Measurements from ENCODE around the gene MSL2. TPM values are rescaled to one million over a fixed set of nuclear protein-coding genes. Genes with fewer than 3 reads are reported as not detected.

Gene MSL2
- total and polyA plus RNA-seq, 2 of the 8 experiments (the other 6 are each of a cell fraction or from before 2014, with no cell fraction given): 9.1 to 41.8 TPM

- POLR2A ChIA-PET (ENCODE audit: partially characterized antibody): interaction anchor here (0.6 to 2.3 kb wide), 4 partner anchors 22 to 36 kb away, joined by 3 to 10 read pairs (median 4); partner anchors contain the start of gene MSL2
- Histone ChIP-seq H3K79me2 (ENCODE audit: control insufficient read depth in 1 of 2, insufficient read depth in 2 of 2, low read length in 2 of 2) (no peaks in the 10 kb centered on the region), H2AFZ (ENCODE audit: low read length) (no peak overlapping the region), H3K18ac (ENCODE audit: extremely low read depth, low read length) (no peak overlapping the region), H3K79me1 (ENCODE audit: low read depth, low read length) (no peaks in the 10 kb centered on the region), H3K9me3 (ENCODE audit: insufficient read depth in 2 of 2, low read depth in 1 of 2, low read length in 1 of 2) (no peaks in the 10 kb centered on the region; a peak in 1 of 4 replicates), H4K5ac (ENCODE audit: insufficient read length, low read depth, low read length) (no peak overlapping the region), H2AK5ac (ENCODE audit: low read depth, low read length) (no peak overlapping the region), H3K23ac (ENCODE audit: insufficient read length) (no peak overlapping the region), H4K8ac (ENCODE audit: extremely low read depth, insufficient read depth, low read length) (no peak overlapping the region), H3K9ac (replicated peaks in 1 of 4; ENCODE audit: extremely low read depth in 1 of 4, low read depth in 3 of 4, low read length in 3 of 4) (no peak overlapping the region), H4K91ac (replicated peaks; ENCODE audit: insufficient read length, low read length) (no peak overlapping the region), H2BK120ac (replicated peaks; ENCODE audit: low read depth, low read length) (no peak overlapping the region), H2BK12ac (ENCODE audit: low read depth, low read length) (no peak overlapping the region), H4K20me1 (replicated peaks in 1 of 2; ENCODE audit: control insufficient read depth in 1 of 2, insufficient read depth in 2 of 2, low read length in 2 of 2) (no peaks in the 10 kb centered on the region), H3K56ac (replicated peaks; ENCODE audit: insufficient read length, low read depth, low read length) (no peak overlapping the region), H3K14ac (ENCODE audit: insufficient read length) (no peak overlapping the region), H2BK15ac (ENCODE audit: low read length) (no peak overlapping the region), H2BK20ac (ENCODE audit: low read length) (no peak overlapping the region), H3K4ac (replicated peaks; ENCODE audit: insufficient read length, low read depth, low read length) (no peak overlapping the region), H3K36me3 (ENCODE audit: control insufficient read depth in 2 of 4, insufficient read depth in 4 of 4, low read length in 3 of 4) (no peaks in the 10 kb centered on the region), H3K4me1 (replicated peaks in 1 of 4; ENCODE audit: control insufficient read depth in 3 of 4, insufficient read depth in 4 of 4, low read length in 3 of 4) (peaks cover 0 to 6% (median 3%) of the 10 kb centered on the region in 4 experiments; a peak in 3 of 7 replicates), H3K4me3 (ENCODE audit: extremely low read depth in 1 of 4, insufficient read depth in 2 of 4, low read depth in 3 of 4, low read length in 4 of 4) (no peak overlapping the region), H2BK5ac (ENCODE audit: low read depth, low read length) (no peak overlapping the region), H3K23me2 (ENCODE audit: low read depth, low read length) (no peaks in the 10 kb centered on the region; the same call in 1 of the 2 replicates), H3K27ac (ENCODE audit: low read depth, low read length) (no peak overlapping the region), H3K27me3 (replicated peaks in 1 of 4; ENCODE audit: control insufficient read depth in 3 of 4, extremely low read depth in 1 of 4, insufficient read depth in 3 of 4, low read length in 3 of 4) (peaks cover 0 to 6% (median 2%) of the 10 kb centered on the region in 4 experiments; a peak in 4 of 7 replicates), H3K4me2 (ENCODE audit: insufficient read depth in 1 of 2, low read depth in 2 of 2, low read length in 2 of 2) (no peak overlapping the region)
- CTCF ChIA-PET (ENCODE audit: partially characterized antibody): interaction anchor here (0.6 to 0.7 kb wide), 4 partner anchors 77 to 1711 kb away, joined by 3 to 4 read pairs (median 4); no protein-coding TSS in a partner anchor
- FAIRE-seq (no peak), DNase-seq (ENCODE audit: low read depth in 1 of 2, low spot score in 2 of 2) (no peak)
- WGBS, 2 experiments (ENCODE audit: extremely low coverage in 1 of 2, insufficient coverage in 1 of 2, insufficient read length in 1 of 2, insufficient replicate concordance in 2 of 2, low coverage in 1 of 2, low lambda C conversion rate in 2 of 2, missing lambda C conversion rate in 1 of 2): 88% methylated on average over 2 of the region's 2 CpGs; no CpG with 5 or more reads in 1 of the 2 experiments
- TF ChIP-seq SP4 (IDR thresholded peaks at IDR 0.05; ENCODE audit: low read length): no peak
- TF ChIP-seq RFX5 (IDR thresholded peaks at IDR 0.05; ENCODE audit: borderline replicate concordance, low read depth, low read length): no peak
- no peak for TF ChIP-seq SP2 (IDR thresholded peaks at IDR 0.05; ENCODE audit: low read length)
- no peak for TF ChIP-seq ATF3 (IDR thresholded peaks at IDR 0.05; ENCODE audit: insufficient read depth, low read depth, low read length)
- TF ChIP-seq MAFK (IDR thresholded peaks at IDR 0.05; ENCODE audit: low read depth, low read length): no peak
- no peak for TF ChIP-seq KDM1A (IDR thresholded peaks at IDR 0.05; ENCODE audit: borderline replicate concordance, low read length)
- no peak for TF ChIP-seq CHD2 (IDR thresholded peaks at IDR 0.05; ENCODE audit: low read length)
- no peak for TF ChIP-seq ZNF274 (IDR thresholded peaks at IDR 0.05; ENCODE audit: borderline replicate concordance, extremely low read depth, low read length)
- no peak for TF ChIP-seq GABPA (IDR thresholded peaks at IDR 0.05; ENCODE audit: borderline replicate concordance, insufficient read depth, low read length)
- no peak for TF ChIP-seq CBX8 (IDR thresholded peaks at IDR 0.05; ENCODE audit: borderline replicate concordance, low read depth, low read length)
- no peak for TF ChIP-seq BRCA1 (IDR thresholded peaks at IDR 0.05; ENCODE audit: low read depth, low read length)
- TF ChIP-seq FOSL1 (IDR thresholded peaks at IDR 0.05; ENCODE audit: insufficient read depth, low read depth, low read length): no peak
- TF ChIP-seq CTBP2 (IDR thresholded peaks at IDR 0.05; ENCODE audit: borderline replicate concordance, insufficient read depth, insufficient read length, low read length): no peak
- TF ChIP-seq POLR2A (IDR thresholded peaks at IDR 0.05; ENCODE audit: control extremely low read depth in 1 of 2, low read depth in 2 of 2, low read length in 2 of 2): no peak
- TF ChIP-seq POLR2AphosphoS5 (IDR thresholded peaks at IDR 0.05; ENCODE audit: low read depth, low read length): no peak
Observed at GRCh38 chr3:136232413-136232812, 36.3 kb upstream of the MSL2 start.
